H9 (cell line): ENCODE data around the gene RFX1. TPM values are rescaled to one million over a fixed set of nuclear protein-coding genes. Genes with fewer than 3 reads are reported as not detected.

ENCODE experiments used
- DNase-seq: peaks from one replicate; pipeline ENCODE4 v3.0.0-alpha.2; 2017
- H2AFZ ChIP-seq: one replicate; pipeline ENCODE4 v1.6.1; 2013; ENCODE audit warnings: mild to moderate bottlenecking, low read length, control low read depth, moderate library complexity
- H2AK5ac ChIP-seq: 2 replicates; pipeline ENCODE4 v1.6.1; 2013; ENCODE audit warnings: low read length, control low read depth, mixed read lengths; ENCODE audit not compliant: insufficient read length
- H2BK120ac ChIP-seq: one replicate; pipeline ENCODE4 v1.6.1; 2013; ENCODE audit warnings: low read depth, mild to moderate bottlenecking, low read length, control low read depth, inconsistent platforms; ENCODE audit not compliant: poor library complexity, severe bottlenecking
- H2BK12ac ChIP-seq: 2 replicates; pipeline ENCODE4 v1.6.1; 2013; ENCODE audit warnings: low read length, control low read depth, mixed read lengths, low read depth; ENCODE audit not compliant: insufficient read length
- H2BK15ac ChIP-seq: 2 replicates; pipeline ENCODE4 v1.6.1; 2013; ENCODE audit warnings: low read depth, low read length, control low read depth
- H2BK20ac ChIP-seq: one replicate; pipeline ENCODE4 v1.6.1; 2013; ENCODE audit warnings: low read depth, mild to moderate bottlenecking, low read length, control low read depth, inconsistent platforms; ENCODE audit not compliant: poor library complexity, severe bottlenecking
- H2BK5ac ChIP-seq: 2 replicates; pipeline ENCODE4 v1.6.1; 2013; ENCODE audit warnings: low read length, control low read depth, mixed read lengths; ENCODE audit not compliant: insufficient read length
- H3K14ac ChIP-seq: 2 replicates; pipeline ENCODE4 v1.6.1; 2013; ENCODE audit warnings: low read length, control low read depth; ENCODE audit not compliant: insufficient read depth
- H3K18ac ChIP-seq: 2 replicates; pipeline ENCODE4 v1.6.1; 2013; ENCODE audit warnings: low read depth, mild to moderate bottlenecking, mixed read lengths, low read length, control low read depth; ENCODE audit not compliant: insufficient read length
- H3K23ac ChIP-seq: 2 replicates; pipeline ENCODE4 v1.6.1; 2013; ENCODE audit warnings: low read length, control low read depth, mixed read lengths, low read depth; ENCODE audit not compliant: insufficient read length
- H3K23me2 ChIP-seq: 2 replicates; pipeline ENCODE4 v1.6.1; 2013; ENCODE audit warnings: low read depth, mild to moderate bottlenecking, mixed read lengths, low read length, control low read depth; ENCODE audit not compliant: insufficient read length, poor library complexity, severe bottlenecking
- H3K27ac ChIP-seq: 2 replicates; pipeline ENCODE4 v1.5.1; 2013; ENCODE audit warnings: low read length, control low read depth, mixed read lengths, low read depth; ENCODE audit not compliant: insufficient read length
- H3K27me3 ChIP-seq: 2 replicates; pipeline ENCODE4 v1.6.1; 2013; ENCODE audit warnings: low read length, control low read depth, inconsistent platforms; ENCODE audit not compliant: insufficient read depth
- H3K4ac ChIP-seq: 2 replicates; pipeline ENCODE4 v1.6.1; 2013; ENCODE audit warnings: low read depth, mild to moderate bottlenecking, control low read depth, inconsistent platforms, low read length, moderate library complexity
- H3K4me1 ChIP-seq: 2 replicates; pipeline ENCODE4 v1.6.1; 2013; ENCODE audit warnings: low read length, control low read depth, inconsistent platforms; ENCODE audit not compliant: insufficient read depth
- H3K4me2 ChIP-seq: 2 replicates; pipeline ENCODE4 v1.6.1; 2013; ENCODE audit warnings: low read length, control low read depth, mixed read lengths; ENCODE audit not compliant: insufficient read length, insufficient read depth
- H3K56ac ChIP-seq: 2 replicates; pipeline ENCODE4 v1.6.1; 2013; ENCODE audit warnings: low read depth, mild to moderate bottlenecking, mixed read lengths, low read length, control low read depth; ENCODE audit not compliant: insufficient read length
- H3K79me1 ChIP-seq: 2 replicates; pipeline ENCODE4 v1.6.1; 2013; ENCODE audit warnings: low read depth, mild to moderate bottlenecking, moderate library complexity, low read length, control low read depth, inconsistent platforms; ENCODE audit not compliant: insufficient read depth, poor library complexity, severe bottlenecking
- H3K79me2 ChIP-seq: 2 replicates; pipeline ENCODE4 v1.6.1; 2013; ENCODE audit warnings: low read length, control low read depth, inconsistent platforms; ENCODE audit not compliant: insufficient read depth
- H3K9ac ChIP-seq: 2 replicates; pipeline ENCODE4 v1.6.1; 2013; ENCODE audit warnings: low read length, control low read depth, mixed read lengths; ENCODE audit not compliant: insufficient read length; ENCODE audit errors: extremely low read depth
- H3K9me3 ChIP-seq: one replicate; pipeline ENCODE4 v1.6.1; 2013; ENCODE audit warnings: low read depth, low read length, inconsistent platforms; ENCODE audit not compliant: control insufficient read depth
- H3T11ph ChIP-seq: one replicate; pipeline ENCODE4 v1.6.1; 2013; ENCODE audit warnings: mild to moderate bottlenecking, low read length, control low read depth, inconsistent platforms
- H4K20me1 ChIP-seq: one replicate; pipeline ENCODE4 v1.6.1; 2013; ENCODE audit not compliant: control insufficient read depth, insufficient read length, insufficient read depth
- H4K5ac ChIP-seq: 2 replicates; pipeline ENCODE4 v1.6.1; 2013; ENCODE audit warnings: low read depth, mild to moderate bottlenecking, mixed read lengths, low read length, control low read depth; ENCODE audit not compliant: insufficient read length
- H4K8ac ChIP-seq: replicated peaks from 2 replicates; pipeline ENCODE4 v1.6.1; 2013; ENCODE audit warnings: low read length, control low read depth, mixed read lengths, low read depth; ENCODE audit not compliant: insufficient read length
- H4K91ac ChIP-seq: 2 replicates; pipeline ENCODE4 v1.6.1; 2013; ENCODE audit warnings: low read depth, mild to moderate bottlenecking, moderate library complexity, mixed read lengths, low read length, control low read depth; ENCODE audit not compliant: insufficient read length
- H3K27ac Mint-ChIP-seq, 3 experiments: 2 replicates in 2 of 3; 3 replicates in 1 of 3; pipeline ENCODE4 v1.8.0; 2020 to 2021; ENCODE audit warnings: mixed read lengths in 3 of 3, mild to moderate bottlenecking in 1 of 3, moderate library complexity in 1 of 3
- H3K27me3 Mint-ChIP-seq: 2 replicates; pipeline ENCODE4 v1.8.0; 2021; ENCODE audit warnings: low read depth, mild to moderate bottlenecking, moderate library complexity, mixed read lengths
- H3K36me3 Mint-ChIP-seq, 3 experiments: 2 replicates in 2 of 3; 3 replicates in 1 of 3; pipeline ENCODE4 v1.8.0; 2020 to 2021; ENCODE audit warnings: low read depth in 3 of 3, mixed read lengths in 3 of 3; ENCODE audit not compliant: insufficient read depth in 1 of 3
- H3K4me1 Mint-ChIP-seq, 2 experiments: 2 replicates each; pipeline ENCODE4 v1.8.0; 2020; ENCODE audit warnings: mixed read lengths in 2 of 2
- H3K4me3 Mint-ChIP-seq, 2 experiments: 2 replicates in 1 of 2; 3 replicates in 1 of 2; pipeline ENCODE4 v1.8.0; 2020 to 2021; ENCODE audit warnings: mild to moderate bottlenecking in 2 of 2, mixed read lengths in 2 of 2, moderate library complexity in 1 of 2
- H3K9me3 Mint-ChIP-seq, 2 experiments: 2 replicates in 1 of 2; 3 replicates in 1 of 2; pipeline ENCODE4 v1.8.0; 2020; ENCODE audit warnings: mild to moderate bottlenecking in 2 of 2, mixed read lengths in 2 of 2, moderate library complexity in 1 of 2
- WGBS: extraction: QIAGEN DNeasy Blood & Tissue Kit; methylation state at CpG from one replicate; pipeline ENCODE4 v1.1.7; 2013; ENCODE audit warnings: missing lambda C conversion rate, low lambda C conversion rate, mixed read lengths; ENCODE audit not compliant: insufficient read length; ENCODE audit errors: extremely low coverage; 5-methylcytosine and 5-hydroxymethylcytosine counted together
- total RNA-seq: library from RNA; stranded (reverse); gene quantifications from 2 replicates; pipeline ENCODE4 v1.2.1, GENCODE V29; 2021
- TF ChIP-seq, protein P1 (sequence below): fragments of 200-600 bp; sonication (generic); conservative IDR thresholded peaks from 3 replicates; pipeline ENCODE4 v1.8.0; 2021; ENCODE audit warnings: antibody characterized with exemption, mild to moderate bottlenecking

Gene RFX1
- total RNA-seq, 1 experiment from 2014 or later: 21.4 TPM

DNA sequence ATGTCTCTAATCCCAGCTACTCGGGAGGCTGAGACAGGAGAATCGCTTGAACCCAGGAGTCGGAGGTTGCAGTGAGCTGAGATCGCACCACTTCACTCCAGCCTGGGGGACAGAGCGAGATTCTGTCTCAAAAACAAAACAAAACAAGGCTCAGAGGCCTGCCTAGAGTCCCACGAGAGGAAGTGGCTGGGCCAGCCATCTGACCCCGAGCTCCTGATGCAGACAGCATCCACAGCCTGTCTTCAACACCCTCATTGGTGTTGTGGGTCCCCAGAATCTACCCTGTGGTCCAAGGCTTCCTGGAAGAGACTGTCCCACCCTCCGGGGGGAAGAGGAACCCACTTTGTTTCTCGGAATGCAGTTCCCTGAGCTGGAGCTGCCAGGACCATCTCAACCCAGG, 24.7 kb downstream of the RFX1 start:
- Histone ChIP-seq H2BK20ac (no peak overlapping the region), H2AFZ (no peak overlapping the region), H3K79me1 (no peaks in the 10 kb centered on the region), H3K9ac (no peak overlapping the region), H4K5ac (no peak overlapping the region), H3K9me3 (no peaks in the 10 kb centered on the region), H3K27ac (no peak overlapping the region), H3K23me2 (no peaks in the 10 kb centered on the region), H3K4me2 (no peak overlapping the region), H3K23ac (no peak overlapping the region), H2BK12ac (no peak overlapping the region), H2BK120ac (no peak overlapping the region), H3K4me1 (peaks cover 3% of the 10 kb centered on the region; the same call in 1 of the 2 replicates), H4K8ac (no peak overlapping the region), H2BK5ac (no peak overlapping the region), H3K79me2 (no peaks in the 10 kb centered on the region), H2BK15ac (no peak overlapping the region), H3K27me3 (no peaks in the 10 kb centered on the region), H4K91ac (no peak overlapping the region), H3K4ac (no peak overlapping the region), H3K14ac (no peak overlapping the region), H3K18ac (no peak overlapping the region), H3K56ac (no peak overlapping the region), H3T11ph (no peak overlapping the region), H2AK5ac (no peak overlapping the region), H4K20me1 (no peaks in the 10 kb centered on the region)
- no peak for DNase-seq
- H3K4me1 Mint-ChIP-seq: peaks cover 26 to 39% of the 10 kb centered on the region in 2 experiments
- WGBS: no CpG with 5 or more reads among the region's 9 CpGs
- no peak overlapping the region for H3K4me3 Mint-ChIP-seq
- no peaks in the 10 kb centered on the region; a peak in 1 of 5 replicates for H3K9me3 Mint-ChIP-seq
- H3K36me3 Mint-ChIP-seq: peaks cover 0 to 2% (median 1%) of the 10 kb centered on the region in 3 experiments; a peak in 2 of 7 replicates
- TF ChIP-seq, protein P1, sequence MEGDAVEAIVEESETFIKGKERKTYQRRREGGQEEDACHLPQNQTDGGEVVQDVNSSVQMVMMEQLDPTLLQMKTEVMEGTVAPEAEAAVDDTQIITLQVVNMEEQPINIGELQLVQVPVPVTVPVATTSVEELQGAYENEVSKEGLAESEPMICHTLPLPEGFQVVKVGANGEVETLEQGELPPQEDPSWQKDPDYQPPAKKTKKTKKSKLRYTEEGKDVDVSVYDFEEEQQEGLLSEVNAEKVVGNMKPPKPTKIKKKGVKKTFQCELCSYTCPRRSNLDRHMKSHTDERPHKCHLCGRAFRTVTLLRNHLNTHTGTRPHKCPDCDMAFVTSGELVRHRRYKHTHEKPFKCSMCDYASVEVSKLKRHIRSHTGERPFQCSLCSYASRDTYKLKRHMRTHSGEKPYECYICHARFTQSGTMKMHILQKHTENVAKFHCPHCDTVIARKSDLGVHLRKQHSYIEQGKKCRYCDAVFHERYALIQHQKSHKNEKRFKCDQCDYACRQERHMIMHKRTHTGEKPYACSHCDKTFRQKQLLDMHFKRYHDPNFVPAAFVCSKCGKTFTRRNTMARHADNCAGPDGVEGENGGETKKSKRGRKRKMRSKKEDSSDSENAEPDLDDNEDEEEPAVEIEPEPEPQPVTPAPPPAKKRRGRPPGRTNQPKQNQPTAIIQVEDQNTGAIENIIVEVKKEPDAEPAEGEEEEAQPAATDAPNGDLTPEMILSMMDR: no peak
- H3K27me3 Mint-ChIP-seq: no peaks in the 10 kb centered on the region
- no peak overlapping the region for H3K27ac Mint-ChIP-seq
